ENCODE data around the gene COLGALT1.
"Not testable (repeated sequence)": the region's sequence is repeated elsewhere in the genome, so short reads cannot be mapped to it uniquely, and the experiment has no call there.

The COLGALT1 gene

DNA sequence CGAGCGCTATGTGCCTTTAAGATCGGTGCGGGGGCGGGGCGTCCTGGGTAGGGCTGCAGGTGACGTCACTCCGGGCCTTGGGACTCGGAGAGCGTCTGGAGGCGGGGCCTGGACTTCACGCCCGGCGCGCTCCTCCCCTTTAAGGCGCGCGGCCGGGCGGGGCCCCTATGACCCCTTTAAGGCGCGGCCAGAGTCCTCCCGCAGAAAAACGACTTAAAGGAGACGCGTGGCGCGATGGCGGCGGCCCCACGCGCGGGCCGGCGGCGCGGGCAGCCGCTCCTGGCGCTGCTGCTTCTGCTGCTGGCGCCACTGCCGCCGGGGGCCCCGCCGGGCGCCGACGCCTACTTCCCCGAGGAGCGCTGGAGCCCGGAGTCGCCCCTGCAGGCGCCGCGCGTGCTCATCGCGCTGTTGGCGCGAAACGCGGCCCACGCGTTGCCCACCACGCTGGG lies at the start of gene COLGALT1:
COLGALT1 (plus strand) TSS at position 170 of the 449 bp plus-strand sequence; CDS start at position 235, 65 bp downstream.
- peak; percentile 100 for DNase-seq

DNA sequence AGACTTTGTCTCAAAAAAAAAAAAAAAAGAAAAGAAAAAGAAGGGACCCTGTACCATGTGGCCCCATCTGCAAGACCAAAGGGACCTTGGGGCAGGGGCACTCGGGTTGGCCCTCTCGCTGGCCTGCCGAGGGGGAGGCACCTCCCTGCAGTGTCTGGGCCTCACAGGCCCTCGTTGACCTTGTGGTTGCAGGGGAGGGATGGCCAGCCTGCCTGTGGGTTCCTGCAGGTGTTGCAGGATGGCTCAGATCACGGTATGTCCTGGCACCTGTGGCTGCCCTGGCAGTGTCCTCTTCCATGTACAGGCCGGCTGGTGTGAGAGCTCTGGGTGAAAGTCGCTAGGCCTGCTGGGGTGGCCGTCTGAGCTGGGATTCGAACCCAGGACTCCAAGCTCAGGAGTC lies 48.7 kb upstream of the COLGALT1 start:
- DNase-seq = no peak

DNA sequence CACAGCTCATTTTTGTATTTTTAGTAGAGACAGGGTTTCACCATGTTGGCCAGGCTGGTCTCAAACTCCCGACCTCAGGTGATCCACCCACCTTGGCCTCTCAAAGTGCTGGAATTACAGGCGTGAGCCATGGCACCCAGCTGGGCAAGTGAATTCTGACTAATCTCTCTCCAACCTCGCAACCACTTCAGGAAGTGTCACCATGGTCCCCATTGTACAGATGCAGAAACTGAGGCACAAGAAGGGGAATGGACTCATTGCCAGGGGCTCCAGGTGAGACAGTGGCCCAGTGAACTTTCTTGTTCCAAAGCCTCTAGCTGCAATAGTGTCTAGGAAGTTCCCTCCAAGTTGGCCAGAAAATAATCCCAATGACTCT lies 46.9 kb upstream of the COLGALT1 start:
- DNase-seq = not testable (repeated sequence)

DNA sequence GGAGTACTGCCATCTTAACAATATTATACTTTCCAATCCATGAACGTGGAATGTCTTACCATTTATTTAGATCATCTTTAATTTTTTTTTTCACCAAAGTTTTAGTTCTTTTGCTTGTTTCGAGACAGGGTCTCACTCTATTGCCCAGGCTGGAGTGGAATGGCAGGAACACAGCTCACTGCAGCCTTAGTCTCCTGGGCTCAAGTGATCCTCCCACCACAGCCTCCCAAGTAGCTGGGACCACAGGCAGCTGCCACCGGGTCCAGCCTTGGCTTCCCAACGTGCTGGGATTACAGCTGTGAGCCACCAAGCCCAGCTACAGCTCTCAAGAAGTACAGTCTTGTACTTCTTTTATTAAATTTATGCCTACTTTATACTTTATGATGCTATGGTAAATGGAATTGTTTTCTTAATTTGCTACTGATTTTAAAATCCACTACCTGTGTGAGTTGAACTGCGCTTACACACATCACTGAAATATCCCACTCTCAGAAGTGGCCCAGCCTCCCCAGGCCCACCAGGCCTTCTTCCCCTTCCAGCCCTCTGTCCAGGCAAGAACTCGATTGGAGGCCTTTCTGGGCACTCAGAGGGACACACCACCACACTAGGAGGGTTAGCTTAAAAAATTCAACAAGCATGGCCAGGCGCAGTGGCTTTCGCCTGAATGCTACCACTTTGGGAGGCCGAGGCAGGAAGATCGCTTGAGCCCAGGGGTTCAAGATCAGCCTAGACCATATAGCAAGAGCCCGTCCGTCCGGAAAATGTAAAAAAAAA lies 45.0 kb upstream of the COLGALT1 start:
- DNase-seq = peak; percentile 31

DNA sequence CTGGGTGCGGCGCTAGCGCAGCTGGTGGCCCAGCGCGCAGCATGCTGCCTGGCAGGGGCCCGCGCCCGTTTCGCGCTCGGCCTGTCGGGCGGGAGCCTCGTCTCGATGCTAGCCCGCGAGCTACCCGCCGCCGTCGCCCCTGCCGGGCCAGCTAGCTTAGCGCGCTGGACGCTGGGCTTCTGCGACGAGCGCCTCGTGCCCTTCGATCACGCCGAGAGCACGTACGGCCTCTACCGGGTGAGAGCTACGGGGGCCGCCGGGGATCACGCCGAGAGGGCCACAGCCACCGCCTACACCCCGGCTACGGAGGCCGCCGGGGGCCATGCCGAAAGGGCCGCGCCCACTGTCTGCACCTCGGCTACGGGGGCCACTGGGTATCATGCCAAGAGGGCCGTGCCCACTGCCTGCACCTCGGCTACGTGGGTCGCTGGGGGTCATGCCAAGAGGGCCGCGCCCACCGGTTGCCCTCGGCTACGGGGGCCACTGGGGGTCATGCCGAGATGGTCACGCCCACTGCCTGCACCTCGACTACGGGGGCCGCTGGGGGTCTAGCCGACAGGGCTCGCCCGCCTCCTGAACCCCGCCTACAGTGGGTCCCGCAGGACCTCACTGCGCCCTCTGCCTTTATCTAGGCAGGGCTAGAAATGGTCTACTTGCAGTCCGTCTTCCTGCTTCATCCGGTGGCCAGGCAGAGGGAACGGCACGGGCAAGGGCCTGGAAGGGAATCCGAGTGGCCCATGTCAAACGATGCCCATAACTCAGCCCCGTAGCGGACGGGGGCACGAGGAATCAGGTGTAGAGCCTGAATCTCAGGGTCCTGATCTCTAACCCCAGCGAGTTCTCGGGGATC lies 43.5 kb upstream of the COLGALT1 start:
- DNase-seq = peak; percentile 99

DNA sequence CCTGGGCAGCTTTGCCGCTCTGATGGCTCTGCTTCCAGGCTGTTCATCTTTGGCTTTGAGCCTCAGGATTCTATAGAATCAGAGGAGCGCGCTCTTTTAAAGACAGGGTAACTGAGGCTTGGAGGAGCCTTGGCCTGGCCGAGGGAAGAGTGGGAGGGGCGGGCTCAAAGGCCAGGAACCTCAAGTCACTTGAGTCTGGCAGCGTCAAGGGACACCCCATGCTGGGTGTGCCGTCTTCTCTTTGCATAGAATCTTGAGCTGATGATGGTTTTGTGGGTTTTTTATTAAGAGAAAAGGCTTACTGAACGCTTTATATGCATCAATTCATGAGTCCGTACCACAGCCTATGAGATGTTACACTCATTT lies 42.9 kb upstream of the COLGALT1 start:
- peak; percentile 54 for DNase-seq

DNA sequence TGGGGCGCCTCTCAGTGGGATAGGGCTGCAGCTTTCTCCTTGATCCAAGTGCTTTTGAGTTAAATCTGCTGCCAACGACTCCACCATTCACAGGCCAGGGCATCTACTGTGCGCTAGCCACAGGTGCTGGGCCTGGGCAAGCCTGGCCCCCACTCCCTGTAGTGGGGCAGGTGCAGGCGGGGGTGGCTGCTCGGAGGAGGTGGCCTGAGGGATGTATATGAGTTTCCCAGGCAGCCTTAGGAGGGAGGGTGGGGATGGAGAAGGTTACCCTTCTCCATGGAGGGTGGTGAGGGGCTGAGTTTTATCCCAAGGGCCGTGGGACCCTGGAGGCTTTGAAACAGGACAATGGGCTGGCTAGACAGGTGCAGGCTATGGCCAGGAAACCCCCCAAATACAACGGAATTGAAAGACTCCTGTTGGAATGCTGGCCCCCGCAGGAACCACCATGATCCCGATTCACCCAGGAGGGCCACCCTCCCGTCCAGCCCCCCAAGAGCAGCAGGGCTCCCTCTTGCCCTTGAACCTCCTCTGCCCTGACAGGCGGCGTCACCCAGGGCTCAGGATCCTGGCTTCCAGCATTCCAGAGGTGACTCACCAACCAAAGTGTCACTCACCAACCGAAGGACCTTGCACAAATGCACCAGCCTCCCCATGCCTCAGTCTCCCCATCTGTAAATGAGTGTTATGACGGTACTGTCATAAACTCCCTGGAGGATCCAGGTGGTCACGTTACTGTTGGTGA lies 39.9 kb upstream of the COLGALT1 start:
- DNase-seq = no peak

DNA sequence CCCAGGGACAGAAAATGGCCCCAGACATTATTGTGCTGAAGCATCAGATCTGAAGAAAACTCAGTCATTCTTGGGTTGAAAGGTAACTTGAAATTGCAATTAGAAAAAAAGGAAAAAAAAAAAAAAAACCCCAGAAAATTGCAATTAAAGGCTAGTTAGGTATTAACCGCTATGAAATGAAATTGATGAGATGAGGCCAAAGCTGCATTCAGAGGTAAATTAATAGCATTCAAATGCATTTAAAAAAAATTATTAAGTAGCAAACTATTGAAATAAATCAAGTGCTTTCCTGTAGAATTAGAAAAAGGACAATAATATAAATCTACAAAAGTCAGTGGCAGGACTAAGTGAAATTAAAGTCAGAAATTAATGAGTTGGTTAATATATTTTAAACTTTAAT lies 37.6 kb upstream of the COLGALT1 start:
- DNase-seq = no peak

DNA sequence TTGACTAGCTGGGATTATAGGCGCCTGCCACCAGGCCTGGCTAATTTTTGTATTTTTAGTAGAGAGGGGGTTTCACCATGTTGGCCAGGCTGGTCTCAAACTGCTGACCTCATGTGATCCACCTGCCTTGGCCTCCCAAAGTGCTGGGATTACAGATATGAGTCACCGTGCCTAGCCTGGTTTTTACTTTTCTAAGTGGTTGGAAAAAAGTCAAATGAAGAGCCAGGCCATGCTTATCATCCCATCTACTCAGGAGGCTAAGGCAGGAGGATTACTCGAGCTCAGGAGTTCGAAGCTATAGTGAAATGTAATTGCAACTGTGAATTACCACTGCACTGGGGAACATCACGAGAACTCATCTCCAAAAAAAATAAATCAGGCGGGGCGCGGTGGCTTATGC lies 36.8 kb upstream of the COLGALT1 start:
- not testable (repeated sequence) for DNase-seq

DNA sequence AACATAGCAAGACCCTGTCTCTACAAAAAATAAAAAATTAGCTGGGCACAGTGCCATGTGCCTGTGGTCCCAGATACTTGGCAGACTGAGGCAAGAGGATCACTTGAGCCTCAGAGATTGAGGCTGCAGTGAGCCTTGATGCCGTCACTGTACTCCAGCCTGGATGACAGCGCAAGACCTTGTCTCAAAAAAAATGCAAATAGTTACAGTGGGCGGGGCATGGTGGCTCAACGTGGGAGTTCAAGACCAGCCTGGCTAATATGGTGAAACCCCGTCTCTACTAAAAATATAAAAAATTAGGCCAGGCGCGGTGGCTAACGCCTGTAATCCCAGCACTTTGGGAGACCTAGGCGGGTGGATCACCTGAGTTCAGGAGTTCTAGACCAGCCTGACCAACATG lies 35.5 kb upstream of the COLGALT1 start:
- peak; percentile 44 for DNase-seq

DNA sequence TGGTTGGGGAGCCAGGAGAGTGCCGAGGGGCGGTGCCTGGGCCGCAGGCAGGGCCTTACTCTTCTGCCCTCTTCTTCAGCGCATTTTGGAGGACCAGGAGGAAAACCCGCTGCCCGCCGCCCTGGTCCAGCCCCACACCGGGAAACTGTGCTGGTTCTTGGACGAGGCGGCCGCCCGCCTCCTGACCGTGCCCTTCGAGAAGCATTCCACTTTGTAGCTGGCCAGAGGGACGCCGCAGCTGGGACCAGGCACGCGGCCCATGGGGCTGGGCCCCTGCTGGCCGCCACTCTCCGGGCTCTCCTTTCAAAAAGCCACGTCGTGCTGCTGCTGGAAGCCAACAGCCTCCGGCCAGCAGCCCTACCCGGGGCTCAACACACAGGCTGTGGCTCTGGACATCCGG lies 34.6 kb upstream of the COLGALT1 start:
- no peak for DNase-seq

DNA sequence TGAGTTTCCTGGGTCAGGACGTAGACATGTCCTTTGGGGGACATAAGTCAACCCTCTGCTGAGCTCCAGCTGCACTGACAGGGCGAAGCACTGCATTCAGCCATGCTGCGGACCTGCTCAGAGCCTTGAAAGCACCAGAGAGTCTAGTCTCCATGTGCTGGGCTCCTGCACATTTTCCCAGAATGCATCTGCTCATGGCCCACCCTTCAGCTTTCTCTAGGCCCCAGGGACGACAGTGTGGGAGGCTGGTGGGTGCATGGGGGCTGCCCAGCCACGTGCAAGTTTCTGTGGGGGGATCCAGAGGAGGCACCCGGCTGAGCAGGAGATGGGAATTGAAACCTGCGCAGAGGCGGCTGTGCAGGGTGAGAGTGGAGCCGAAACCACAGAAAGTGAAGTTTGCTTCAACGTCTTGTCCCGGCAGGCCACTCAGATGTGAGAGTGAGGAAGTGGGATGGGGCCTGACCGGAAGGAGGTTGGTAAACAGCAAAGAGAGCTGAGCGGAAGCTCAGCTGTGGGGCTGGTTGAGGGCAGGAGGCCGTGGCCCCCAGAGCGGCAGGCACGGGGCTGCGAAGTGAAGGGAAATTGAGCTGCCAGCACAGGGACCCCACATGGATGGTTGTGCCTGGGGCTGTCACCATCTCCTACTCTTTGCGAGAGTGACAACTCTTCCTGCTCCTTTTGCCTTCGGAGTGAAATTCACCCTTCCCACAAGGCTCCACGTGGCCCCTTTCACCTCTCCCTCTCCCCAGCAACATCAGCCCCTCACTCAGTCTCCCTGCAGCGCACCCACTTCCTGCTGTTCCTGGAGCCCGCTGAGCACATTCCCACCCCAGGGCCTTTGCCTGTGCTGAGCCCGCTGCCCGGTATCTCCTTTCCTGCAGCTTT lies 32.2 kb upstream of the COLGALT1 start:
- peak; percentile 95 for DNase-seq

DNA sequence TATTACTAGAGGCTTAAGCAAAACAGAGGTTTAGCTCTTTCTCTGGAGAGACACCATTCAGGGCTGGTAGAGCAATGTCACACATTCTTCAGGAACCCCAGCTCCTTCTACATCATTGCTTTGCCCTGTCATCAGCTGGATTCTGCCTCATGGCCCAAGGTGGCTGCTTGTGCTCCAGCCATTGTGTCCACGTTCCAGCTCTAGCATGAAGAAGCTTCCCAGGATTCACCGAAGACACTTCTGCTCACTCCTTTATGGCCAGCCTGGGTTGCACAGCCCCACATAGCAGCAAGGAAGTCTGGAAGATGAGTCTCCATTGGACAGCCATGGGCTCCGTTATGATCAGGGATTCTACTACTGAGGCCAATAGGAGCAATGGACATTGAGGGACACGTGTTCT lies 30.8 kb upstream of the COLGALT1 start:
- no peak for DNase-seq

DNA sequence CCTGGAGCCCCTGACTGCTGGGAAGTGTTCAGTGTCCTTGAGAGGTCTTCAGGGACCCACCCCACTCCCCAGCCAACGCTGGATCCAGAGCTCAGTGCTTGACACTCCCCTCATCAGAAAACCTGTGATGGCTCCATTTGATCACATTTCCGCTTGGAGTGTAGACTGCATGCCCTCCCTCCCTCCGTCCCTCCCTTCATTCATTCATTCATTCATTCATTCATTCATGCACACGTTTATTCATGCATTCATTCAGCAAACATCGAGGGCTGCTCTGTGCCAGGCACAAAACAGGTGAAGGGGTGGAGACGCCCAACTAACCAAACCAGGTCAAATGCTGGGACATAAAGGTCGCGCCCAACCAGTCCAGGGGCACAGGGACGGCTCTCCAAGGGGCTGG lies 30.3 kb upstream of the COLGALT1 start:
- DNase-seq = no peak

DNA sequence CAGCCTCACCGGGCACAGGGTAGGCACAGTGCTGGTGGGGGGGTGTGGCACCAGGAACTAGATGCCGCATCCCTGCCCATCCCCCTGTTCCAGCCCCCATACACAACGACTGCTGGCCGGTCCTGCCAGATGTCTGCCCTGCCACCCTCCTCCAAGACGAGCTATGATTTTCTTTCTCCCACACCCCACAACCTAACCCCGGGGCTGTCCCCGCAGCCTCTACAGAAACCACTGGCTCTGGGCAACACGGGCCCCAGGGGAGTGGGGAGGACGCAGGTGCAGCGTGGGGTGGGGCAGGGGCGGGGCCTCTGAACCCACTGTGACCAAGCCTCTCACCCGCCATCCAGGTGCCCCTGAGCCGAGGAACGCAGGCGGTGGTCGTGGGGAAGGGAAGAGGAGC lies 28.5 kb upstream of the COLGALT1 start:
- no peak for DNase-seq

DNA sequence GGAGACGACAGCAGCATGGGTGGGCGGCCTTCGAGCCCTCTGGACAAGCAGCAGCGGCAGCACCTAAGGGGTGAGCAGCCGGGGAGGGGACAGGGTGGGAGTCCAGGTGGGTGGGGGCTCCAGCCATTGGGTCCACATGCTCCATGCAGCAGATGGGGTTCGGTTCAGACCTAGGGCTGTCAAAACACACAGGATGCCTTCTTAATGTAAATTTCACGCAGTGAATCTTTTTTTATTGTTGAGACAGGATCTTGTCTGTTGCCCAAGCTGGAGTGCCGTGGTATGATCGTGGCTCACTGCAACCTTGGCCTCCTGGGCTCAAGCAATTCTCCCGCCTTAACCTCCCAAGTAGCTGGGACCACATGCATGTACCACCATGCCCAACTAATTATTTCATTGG lies 28.1 kb upstream of the COLGALT1 start:
- no peak for DNase-seq

DNA sequence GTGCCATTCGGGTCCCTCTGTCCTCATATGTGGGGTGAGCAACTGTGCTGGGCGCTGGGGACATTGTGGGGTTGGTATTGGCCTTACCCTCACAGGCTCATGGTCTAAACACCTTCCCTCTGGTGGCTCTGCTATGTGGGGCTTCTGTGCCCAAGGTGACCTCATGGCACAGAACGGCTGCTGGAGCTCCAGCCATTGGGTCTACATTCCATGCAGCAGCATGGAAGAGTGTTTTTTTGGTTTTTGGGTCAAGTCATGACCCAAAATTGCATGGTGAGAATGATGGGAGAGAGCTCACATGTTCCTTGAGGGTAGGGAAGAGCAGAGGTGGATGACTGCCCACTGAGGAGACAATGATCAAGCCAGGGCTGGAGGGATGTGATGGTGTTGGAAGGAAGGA lies 26.8 kb upstream of the COLGALT1 start:
- DNase-seq = no peak

DNA sequence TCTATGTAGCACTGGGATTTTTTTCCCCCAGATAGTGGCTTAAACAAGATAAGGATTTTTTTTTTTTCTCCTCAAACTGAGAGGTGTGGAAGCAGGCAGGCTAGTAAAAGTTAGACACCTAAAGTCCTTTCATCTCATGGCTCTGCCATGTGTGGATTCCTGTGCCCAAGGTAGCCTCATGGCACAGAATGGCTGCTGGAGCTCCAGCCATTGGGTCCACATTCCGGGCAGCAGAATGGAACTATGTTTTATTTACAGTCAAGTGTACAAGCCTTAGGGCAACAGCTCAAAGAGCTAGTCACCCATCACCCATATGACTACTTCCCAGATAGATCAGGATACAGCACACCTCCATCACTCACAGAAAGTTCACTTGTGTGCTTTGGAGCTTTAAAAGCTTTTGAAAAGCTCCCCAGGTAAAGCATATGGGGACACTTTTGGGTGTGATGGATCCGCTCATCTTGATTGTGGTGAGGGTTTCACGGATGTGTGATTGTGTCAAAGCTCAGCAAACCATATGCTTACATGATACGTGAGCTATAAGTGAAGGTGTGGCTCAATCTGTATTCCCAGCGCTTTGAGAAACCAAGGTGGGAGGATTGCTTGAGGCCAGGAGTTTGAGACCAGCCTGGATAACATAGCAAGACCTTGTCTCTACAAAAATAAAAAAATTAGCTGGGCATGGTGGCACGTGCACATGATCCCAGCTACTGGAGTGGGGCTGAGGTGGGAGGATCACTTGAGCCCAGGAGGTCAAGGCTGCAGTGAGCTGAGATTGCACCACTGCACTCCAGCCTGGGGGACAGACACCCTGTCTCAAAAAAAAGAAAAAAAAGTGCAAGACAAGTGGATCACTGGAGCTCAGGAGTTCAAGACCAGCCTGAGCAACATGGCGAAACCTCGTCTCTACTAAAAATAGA lies 25.9 kb upstream of the COLGALT1 start:
- DNase-seq = no peak

DNA sequence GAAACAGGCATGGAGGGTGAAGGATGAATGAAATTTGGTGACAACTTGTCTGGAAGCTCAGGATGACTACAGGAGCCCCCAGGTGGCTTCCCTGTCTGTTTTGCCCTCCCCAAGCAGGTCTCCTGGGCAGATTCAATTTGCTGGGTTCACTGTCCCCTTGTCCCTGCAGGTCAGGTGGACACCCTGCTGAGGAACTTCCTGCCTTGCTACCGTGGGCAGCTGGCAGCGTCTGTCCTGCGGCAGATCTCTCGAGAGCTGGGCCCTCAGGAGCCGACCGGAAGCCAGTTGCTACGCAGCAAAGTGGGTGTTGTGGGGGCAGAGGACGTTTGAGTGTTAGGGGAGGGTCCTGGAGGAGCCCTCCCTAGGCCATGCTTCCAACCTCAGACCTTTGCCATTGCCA lies 24.9 kb upstream of the COLGALT1 start:
- no peak for DNase-seq

DNA sequence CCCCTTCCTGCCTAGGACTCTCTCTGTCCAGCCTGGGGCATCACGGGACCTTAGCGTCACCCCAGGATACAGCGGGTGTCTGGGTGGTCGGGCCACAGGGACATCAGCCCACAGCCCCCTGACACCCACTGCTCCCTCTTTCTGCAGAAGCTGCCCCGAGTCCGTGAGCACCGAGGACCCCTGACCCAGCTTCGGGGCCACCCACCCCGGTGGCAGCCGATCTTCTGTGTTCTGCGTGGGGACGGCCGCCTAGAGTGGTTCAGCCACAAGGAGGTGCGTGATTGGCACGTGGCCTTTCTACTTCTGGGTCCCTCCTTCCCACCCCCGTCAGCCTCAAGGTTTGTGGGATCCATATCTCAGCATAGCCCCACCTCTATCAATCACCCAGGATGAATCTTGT lies 23.3 kb upstream of the COLGALT1 start:
- no peak for DNase-seq

DNA sequence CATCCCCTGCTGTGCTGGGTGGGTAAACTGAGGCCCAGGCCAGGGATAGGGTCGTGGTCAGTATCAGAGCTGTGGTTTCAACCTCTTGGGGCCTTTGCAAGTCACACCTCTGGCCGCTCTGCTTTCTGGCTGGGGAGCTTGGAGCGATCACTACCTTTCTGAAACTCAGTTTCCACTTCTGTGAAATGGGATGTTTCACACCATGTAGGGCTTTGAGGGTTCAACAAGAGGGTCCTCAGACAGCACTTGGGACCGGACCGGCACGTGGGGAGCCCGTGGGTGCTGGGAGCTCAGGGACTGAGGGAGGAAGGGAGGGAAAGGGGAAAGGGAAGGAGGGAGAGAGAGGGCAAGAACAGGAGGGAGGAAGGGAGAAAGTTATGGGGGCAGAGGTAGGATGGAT lies 22.9 kb upstream of the COLGALT1 start:
- no peak for DNase-seq
